WTC11 (cell line): ENCODE results near the gene UGT1A9. TPM values are rescaled to one million over a fixed set of nuclear protein-coding genes. Genes with fewer than 3 reads are reported as not detected.
"Not testable (repeated sequence)": the region's sequence is repeated elsewhere in the genome, so short reads cannot be mapped to it uniquely, and the experiment has no call there.

ENCODE experiments used
- ATAC-seq: fragments of 200-7000 bp; cut with Tn5 transposase; 2 replicates; pipeline ENCODE4 v1.10.0; 2021; ENCODE audit warnings: mild to moderate bottlenecking, moderate library complexity
- CTCF ChIA-PET: fragments of 300-600 bp; sonication (Branson Sonifier 250); formaldehyde crosslinking; loops from one replicate; lab custom pipeline; 2021; ENCODE audit warnings: antibody characterized with exemption; lab: Charles Lee
- POLR2A ChIA-PET: fragments of 350-600 bp; sonication (Branson Sonifier 250); formaldehyde crosslinking; loops from one replicate; lab custom pipeline; 2021; ENCODE audit warnings: antibody characterized with exemption; lab: Charles Lee
- DNase-seq: peaks from one replicate; pipeline ENCODE4 v3.0.0; 2021; ENCODE audit warnings: low spot score
- H3K27ac Mint-ChIP-seq: 2 replicates; pipeline ENCODE4 v1.8.0; 2021; ENCODE audit warnings: mixed read lengths
- H3K27me3 Mint-ChIP-seq: 2 replicates; pipeline ENCODE4 v1.8.0; 2021; ENCODE audit warnings: low read depth, mild to moderate bottlenecking, moderate library complexity, mixed read lengths
- H3K36me3 Mint-ChIP-seq: 2 replicates; pipeline ENCODE4 v1.8.0; 2021; ENCODE audit warnings: mixed read lengths
- H3K4me1 Mint-ChIP-seq: 2 replicates; pipeline ENCODE4 v1.8.0; 2022; ENCODE audit warnings: mixed read lengths
- H3K4me3 Mint-ChIP-seq: 2 replicates; pipeline ENCODE4 v1.8.0; 2021; ENCODE audit warnings: mild to moderate bottlenecking, moderate library complexity, mixed read lengths
- H3K9me3 Mint-ChIP-seq: 2 replicates; pipeline ENCODE4 v1.8.0; 2021; ENCODE audit warnings: mixed read lengths
- ATF1 ChIP-seq: sonication (generic); formaldehyde crosslinking; IDR thresholded peaks from 2 replicates; pipeline ENCODE4 v1.8.1; 2023; ENCODE audit warnings: mild to moderate bottlenecking, moderate library complexity, missing genetic modification reagents
- CBFB ChIP-seq: sonication (generic); formaldehyde crosslinking; IDR thresholded peaks from 2 replicates; pipeline ENCODE4 v1.8.1; 2022; ENCODE audit warnings: mild to moderate bottlenecking, low read depth, missing genetic modification reagents
- FOXK1 ChIP-seq: sonication (generic); formaldehyde crosslinking; IDR thresholded peaks from 2 replicates; pipeline ENCODE4 v1.8.0; 2022; ENCODE audit warnings: mild to moderate bottlenecking, moderate library complexity, missing genetic modification reagents
- IRF1 ChIP-seq: sonication (generic); formaldehyde crosslinking; IDR thresholded peaks from 2 replicates; pipeline ENCODE4 v1.8.0; 2023; ENCODE audit warnings: missing genetic modification reagents
- NFE2L1 ChIP-seq: sonication (generic); formaldehyde crosslinking; IDR thresholded peaks from 2 replicates; pipeline ENCODE4 v1.8.1; 2023; ENCODE audit warnings: missing genetic modification reagents
- ZNF281 ChIP-seq: sonication (generic); formaldehyde crosslinking; IDR thresholded peaks from 2 replicates; pipeline ENCODE4 v1.8.0; 2023; ENCODE audit warnings: mild to moderate bottlenecking, missing genetic modification reagents
- ZNF512 ChIP-seq: sonication (generic); formaldehyde crosslinking; IDR thresholded peaks from 2 replicates; pipeline ENCODE4 v1.8.1; 2022; ENCODE audit warnings: missing genetic modification reagents, borderline replicate concordance
- total RNA-seq: library from RNA; stranded (reverse); gene quantifications from 3 replicates; pipeline ENCODE4 v1.2.3, GENCODE V29; 2021
- TF ChIP-seq, protein P1 (sequence below): sonication (generic); formaldehyde crosslinking; IDR thresholded peaks from 2 replicates; pipeline ENCODE4 v1.8.0; 2023; ENCODE audit warnings: missing genetic modification reagents, mild to moderate bottlenecking, borderline replicate concordance
- TF ChIP-seq, protein P2 (sequence below): fragments of 250-450 bp; sonication (Bioruptor Pico); IDR thresholded peaks from 2 replicates; pipeline ENCODE4 v1.9.0; 2021; ENCODE audit warnings: mild to moderate bottlenecking, borderline replicate concordance
- TF ChIP-seq, protein P3 (sequence below): fragments of 250-450 bp; sonication (Bioruptor Pico); IDR thresholded peaks from 2 replicates; pipeline ENCODE4 v1.9.0; 2021; ENCODE audit warnings: moderate library complexity, mild to moderate bottlenecking, inconsistent platforms, borderline replicate concordance

The UGT1A9 gene
- total RNA-seq, 1 experiment from 2014 or later = not detected

- no peak overlapping the region for H3K27ac Mint-ChIP-seq
- H3K9me3 Mint-ChIP-seq = peaks cover 33% of the 10 kb centered on the region
- no peak for DNase-seq
- no peaks in the 10 kb centered on the region for H3K4me1 Mint-ChIP-seq
- no peak overlapping the region for H3K4me3 Mint-ChIP-seq
- TF ChIP-seq IRF1 (CRISPR knock-in tag) (no peak), ATF1 (no peak), FOXK1 (CRISPR knock-in tag) (no peak), NFE2L1 (CRISPR knock-in tag) (no peak), ZNF512 (CRISPR knock-in tag) (no peak), CBFB (CRISPR knock-in tag) (no peak), ZNF281 (CRISPR knock-in tag) (no peak)
- TF ChIP-seq, protein P1, sequence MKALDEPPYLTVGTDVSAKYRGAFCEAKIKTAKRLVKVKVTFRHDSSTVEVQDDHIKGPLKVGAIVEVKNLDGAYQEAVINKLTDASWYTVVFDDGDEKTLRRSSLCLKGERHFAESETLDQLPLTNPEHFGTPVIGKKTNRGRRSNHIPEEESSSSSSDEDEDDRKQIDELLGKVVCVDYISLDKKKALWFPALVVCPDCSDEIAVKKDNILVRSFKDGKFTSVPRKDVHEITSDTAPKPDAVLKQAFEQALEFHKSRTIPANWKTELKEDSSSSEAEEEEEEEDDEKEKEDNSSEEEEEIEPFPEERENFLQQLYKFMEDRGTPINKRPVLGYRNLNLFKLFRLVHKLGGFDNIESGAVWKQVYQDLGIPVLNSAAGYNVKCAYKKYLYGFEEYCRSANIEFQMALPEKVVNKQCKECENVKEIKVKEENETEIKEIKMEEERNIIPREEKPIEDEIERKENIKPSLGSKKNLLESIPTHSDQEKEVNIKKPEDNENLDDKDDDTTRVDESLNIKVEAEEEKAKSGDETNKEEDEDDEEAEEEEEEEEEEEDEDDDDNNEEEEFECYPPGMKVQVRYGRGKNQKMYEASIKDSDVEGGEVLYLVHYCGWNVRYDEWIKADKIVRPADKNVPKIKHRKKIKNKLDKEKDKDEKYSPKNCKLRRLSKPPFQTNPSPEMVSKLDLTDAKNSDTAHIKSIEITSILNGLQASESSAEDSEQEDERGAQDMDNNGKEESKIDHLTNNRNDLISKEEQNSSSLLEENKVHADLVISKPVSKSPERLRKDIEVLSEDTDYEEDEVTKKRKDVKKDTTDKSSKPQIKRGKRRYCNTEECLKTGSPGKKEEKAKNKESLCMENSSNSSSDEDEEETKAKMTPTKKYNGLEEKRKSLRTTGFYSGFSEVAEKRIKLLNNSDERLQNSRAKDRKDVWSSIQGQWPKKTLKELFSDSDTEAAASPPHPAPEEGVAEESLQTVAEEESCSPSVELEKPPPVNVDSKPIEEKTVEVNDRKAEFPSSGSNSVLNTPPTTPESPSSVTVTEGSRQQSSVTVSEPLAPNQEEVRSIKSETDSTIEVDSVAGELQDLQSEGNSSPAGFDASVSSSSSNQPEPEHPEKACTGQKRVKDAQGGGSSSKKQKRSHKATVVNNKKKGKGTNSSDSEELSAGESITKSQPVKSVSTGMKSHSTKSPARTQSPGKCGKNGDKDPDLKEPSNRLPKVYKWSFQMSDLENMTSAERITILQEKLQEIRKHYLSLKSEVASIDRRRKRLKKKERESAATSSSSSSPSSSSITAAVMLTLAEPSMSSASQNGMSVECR (CRISPR knock-in tag) = no peak
- TF ChIP-seq, protein P2, sequence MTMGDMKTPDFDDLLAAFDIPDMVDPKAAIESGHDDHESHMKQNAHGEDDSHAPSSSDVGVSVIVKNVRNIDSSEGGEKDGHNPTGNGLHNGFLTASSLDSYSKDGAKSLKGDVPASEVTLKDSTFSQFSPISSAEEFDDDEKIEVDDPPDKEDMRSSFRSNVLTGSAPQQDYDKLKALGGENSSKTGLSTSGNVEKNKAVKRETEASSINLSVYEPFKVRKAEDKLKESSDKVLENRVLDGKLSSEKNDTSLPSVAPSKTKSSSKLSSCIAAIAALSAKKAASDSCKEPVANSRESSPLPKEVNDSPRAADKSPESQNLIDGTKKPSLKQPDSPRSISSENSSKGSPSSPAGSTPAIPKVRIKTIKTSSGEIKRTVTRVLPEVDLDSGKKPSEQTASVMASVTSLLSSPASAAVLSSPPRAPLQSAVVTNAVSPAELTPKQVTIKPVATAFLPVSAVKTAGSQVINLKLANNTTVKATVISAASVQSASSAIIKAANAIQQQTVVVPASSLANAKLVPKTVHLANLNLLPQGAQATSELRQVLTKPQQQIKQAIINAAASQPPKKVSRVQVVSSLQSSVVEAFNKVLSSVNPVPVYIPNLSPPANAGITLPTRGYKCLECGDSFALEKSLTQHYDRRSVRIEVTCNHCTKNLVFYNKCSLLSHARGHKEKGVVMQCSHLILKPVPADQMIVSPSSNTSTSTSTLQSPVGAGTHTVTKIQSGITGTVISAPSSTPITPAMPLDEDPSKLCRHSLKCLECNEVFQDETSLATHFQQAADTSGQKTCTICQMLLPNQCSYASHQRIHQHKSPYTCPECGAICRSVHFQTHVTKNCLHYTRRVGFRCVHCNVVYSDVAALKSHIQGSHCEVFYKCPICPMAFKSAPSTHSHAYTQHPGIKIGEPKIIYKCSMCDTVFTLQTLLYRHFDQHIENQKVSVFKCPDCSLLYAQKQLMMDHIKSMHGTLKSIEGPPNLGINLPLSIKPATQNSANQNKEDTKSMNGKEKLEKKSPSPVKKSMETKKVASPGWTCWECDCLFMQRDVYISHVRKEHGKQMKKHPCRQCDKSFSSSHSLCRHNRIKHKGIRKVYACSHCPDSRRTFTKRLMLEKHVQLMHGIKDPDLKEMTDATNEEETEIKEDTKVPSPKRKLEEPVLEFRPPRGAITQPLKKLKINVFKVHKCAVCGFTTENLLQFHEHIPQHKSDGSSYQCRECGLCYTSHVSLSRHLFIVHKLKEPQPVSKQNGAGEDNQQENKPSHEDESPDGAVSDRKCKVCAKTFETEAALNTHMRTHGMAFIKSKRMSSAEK = no peak
- TF ChIP-seq, protein P3, sequence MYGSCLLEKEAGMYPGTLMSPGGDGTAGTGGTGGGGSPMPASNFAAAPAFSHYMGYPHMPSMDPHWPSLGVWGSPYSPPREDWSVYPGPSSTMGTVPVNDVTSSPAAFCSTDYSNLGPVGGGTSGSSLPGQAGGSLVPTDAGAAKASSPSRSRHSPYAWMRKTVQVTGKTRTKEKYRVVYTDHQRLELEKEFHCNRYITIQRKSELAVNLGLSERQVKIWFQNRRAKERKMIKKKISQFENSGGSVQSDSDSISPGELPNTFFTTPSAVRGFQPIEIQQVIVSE (CRISPR knock-in tag) = no peak
- no peak for ATAC-seq
- H3K36me3 Mint-ChIP-seq = no peaks in the 10 kb centered on the region
- POLR2A ChIA-PET = no interaction called here
- CTCF ChIA-PET = interaction anchor here (0.7 kb wide), 1 partner anchor 146 kb away, joined by 4 read pairs; no protein-coding TSS in a partner anchor
- peaks cover 13% of the 10 kb centered on the region for H3K27me3 Mint-ChIP-seq
Measured at GRCh38 chr2:233627331-233628025, 44.2 kb upstream of the UGT1A9 start.

DNA sequence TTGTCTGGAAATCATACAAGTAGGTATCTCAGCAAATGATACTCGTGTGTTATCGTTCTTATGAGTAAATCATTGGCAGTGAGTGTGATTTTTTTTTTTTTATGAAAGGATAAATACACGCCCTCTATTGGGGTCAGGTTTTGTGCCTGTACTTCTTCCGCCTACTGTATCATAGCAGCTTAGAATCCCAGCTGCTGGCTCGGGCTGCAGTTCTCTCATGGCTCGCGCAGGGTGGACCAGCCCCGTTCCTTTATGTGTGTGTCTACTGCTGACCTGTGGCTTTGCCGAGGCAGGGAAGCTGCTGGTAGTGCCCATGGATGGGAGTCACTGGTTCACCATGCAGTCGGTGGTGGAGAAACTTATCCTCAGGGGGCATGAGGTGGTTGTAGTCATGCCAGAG lies 35.4 kb upstream of the UGT1A9 start, which contains the start of gene UGT1A10:
UGT1A10 (plus strand) TSS at position 143 of the 400 bp plus-strand sequence; CDS start at position 218, 75 bp downstream.
- H3K27ac Mint-ChIP-seq, POLR2A ChIA-PET, H3K9me3 Mint-ChIP-seq, ATAC-seq, H3K4me3 Mint-ChIP-seq, H3K36me3 Mint-ChIP-seq, H3K4me1 Mint-ChIP-seq, DNase-seq, H3K27me3 Mint-ChIP-seq, CTCF ChIA-PET: not testable (repeated sequence)
